Hepatocyte (in vitro differentiated cells): ENCODE results near the gene ZNF669. TPM values are rescaled to one million over a fixed set of nuclear protein-coding genes. Genes with fewer than 3 reads are reported as not detected.

ENCODE experiments used
- DNase-seq: peaks from one replicate; pipeline ENCODE4 v3.0.0-alpha.2; 2016; ENCODE audit warnings: low spot score
- H2AFZ ChIP-seq: fragments of 200-600 bp; sonication (generic); 2 replicates; pipeline ENCODE4 v1.6.0; 2016; ENCODE audit warnings: antibody characterized with exemption, mild to moderate bottlenecking
- H3K27ac ChIP-seq: fragments of 200-600 bp; sonication (generic); 2 replicates; pipeline ENCODE4 v1.5.1; 2016; ENCODE audit warnings: mild to moderate bottlenecking
- H3K27me3 ChIP-seq: fragments of 200-600 bp; sonication (generic); 2 replicates; pipeline ENCODE4 v1.6.1; 2016
- H3K36me3 ChIP-seq: fragments of 200-600 bp; sonication (generic); replicated peaks from 2 replicates; pipeline ENCODE4 v1.5.1; 2016; ENCODE audit warnings: low read depth; ENCODE audit not compliant: insufficient read depth
- H3K4me1 ChIP-seq: fragments of 200-600 bp; sonication (generic); 2 replicates; pipeline ENCODE4 v1.5.1; 2016; ENCODE audit warnings: mild to moderate bottlenecking, moderate library complexity; ENCODE audit not compliant: insufficient read depth
- H3K4me2 ChIP-seq: fragments of 200-600 bp; sonication (generic); 2 replicates; pipeline ENCODE4 v1.6.0; 2016
- H3K4me3 ChIP-seq: fragments of 200-600 bp; sonication (generic); 2 replicates; pipeline ENCODE4 v1.5.1; 2016; ENCODE audit warnings: mild to moderate bottlenecking
- H3K79me2 ChIP-seq: fragments of 200-600 bp; sonication (generic); 2 replicates; pipeline ENCODE4 v1.6.0; 2017; ENCODE audit warnings: mild to moderate bottlenecking
- H3K9me2 ChIP-seq: fragments of 200-600 bp; sonication (generic); replicated peaks from 2 replicates; pipeline ENCODE4 v1.6.0; 2017; ENCODE audit warnings: mild to moderate bottlenecking; ENCODE audit not compliant: insufficient read depth
- H3K9me3 ChIP-seq: fragments of 200-600 bp; sonication (generic); 2 replicates; pipeline ENCODE4 v1.5.1; 2016; ENCODE audit warnings: low read depth, mild to moderate bottlenecking
- H4K20me1 ChIP-seq: fragments of 200-600 bp; sonication (generic); 2 replicates; pipeline ENCODE4 v1.6.0; 2016; ENCODE audit warnings: mild to moderate bottlenecking; ENCODE audit not compliant: insufficient read depth, poor library complexity, severe bottlenecking
- CTCF ChIP-seq: fragments of 200-600 bp; sonication (generic); IDR thresholded peaks from 2 replicates; pipeline ENCODE4 v1.5.1; 2016; ENCODE audit warnings: antibody characterized with exemption, mild to moderate bottlenecking; ENCODE audit not compliant: poor library complexity
- EZH2 ChIP-seq: fragments of 200-600 bp; sonication (generic); IDR thresholded peaks from 2 replicates; pipeline ENCODE4 v1.6.1; 2016; ENCODE audit warnings: antibody characterized with exemption, mild to moderate bottlenecking, borderline replicate concordance
- EZH2phosphoT487 ChIP-seq: fragments of 200-600 bp; sonication (generic); IDR thresholded peaks from one replicate; pipeline ENCODE4 v1.6.1; 2018; ENCODE audit warnings: antibody characterized with exemption, mild to moderate bottlenecking, low read depth, moderate library complexity; ENCODE audit not compliant: unreplicated experiment, severe bottlenecking
- WGBS: methylation state at CpG from one replicate; pipeline ENCODE4 v1.1.6; 2016; ENCODE audit warnings: low lambda C conversion rate; ENCODE audit errors: missing lambda C conversion rate; 5-methylcytosine and 5-hydroxymethylcytosine counted together
- polyA plus RNA-seq: library from polyadenylated mRNA; unstranded; fragments of >200 nt; fragmentation: Nextera tagmentation; extraction: Ambion mirVana; gene quantifications from 2 replicates; pipeline ENCODE4 v1.2.1, GENCODE V29; 2016
- total RNA-seq: library from RNA; depleted of rRNA; stranded (reverse); fragments of >200 nt; gene quantifications from 2 replicates; pipeline ENCODE4 v1.2.3, GENCODE V29; 2014

ZNF669 gene
- total and polyA plus RNA-seq, 2 experiments from 2014 or later, result 6.9 to 11.9 TPM

- no peak overlapping the region for H3K4me3 ChIP-seq
- no peak overlapping the region for H3K4me2 ChIP-seq
- H3K36me3 ChIP-seq, result no peaks in the 10 kb centered on the region
- no peaks in the 10 kb centered on the region for H3K27me3 ChIP-seq
- no peaks in the 10 kb centered on the region for H3K9me2 ChIP-seq
- no peaks in the 10 kb centered on the region for H3K4me1 ChIP-seq
- no peaks in the 10 kb centered on the region for H3K79me2 ChIP-seq
- no peak overlapping the region for H2AFZ ChIP-seq
- WGBS, result 72% methylated on average over 17 of the region's 17 CpGs
- no peaks in the 10 kb centered on the region for H3K9me3 ChIP-seq
- no peak for TF ChIP-seq CTCF
- TF ChIP-seq EZH2, result no peak
- no peak for TF ChIP-seq EZH2phosphoT487
- H3K27ac ChIP-seq, result no peak overlapping the region
- H4K20me1 ChIP-seq, result no peaks in the 10 kb centered on the region
- no peak for DNase-seq
Measured at GRCh38 chr1:247089616-247090375, 14.4 kb downstream of the ZNF669 start.

GRCh38 chr1:247088967-247089366 is 15.2 kb downstream of the ZNF669 start:
- H3K4me2 ChIP-seq, result no peak overlapping the region
- no peak for DNase-seq
- 87% methylated on average over 4 of the region's 4 CpGs for WGBS

GRCh38 chr1:247087256-247087655 is 16.9 kb downstream of the ZNF669 start:
- Histone ChIP-seq H3K9me2 (no peaks in the 10 kb centered on the region), H3K36me3 (no peaks in the 10 kb centered on the region), H3K27me3 (no peaks in the 10 kb centered on the region), H3K4me3 (no peak overlapping the region), H3K27ac (no peak overlapping the region), H2AFZ (no peak overlapping the region), H3K4me1 (no peaks in the 10 kb centered on the region), H4K20me1 (no peaks in the 10 kb centered on the region), H3K79me2 (no peaks in the 10 kb centered on the region), H3K4me2 (no peak overlapping the region), H3K9me3 (no peaks in the 10 kb centered on the region)
- no peak for TF ChIP-seq EZH2phosphoT487
- TF ChIP-seq CTCF, result no peak
- no peak for TF ChIP-seq EZH2
- WGBS, result 50% methylated on average over 1 of the region's 1 CpG
- no peak for DNase-seq

More at GRCh38 chr1:247088967-247089366, 15.2 kb downstream of the ZNF669 start:
- Histone ChIP-seq H2AFZ (no peak overlapping the region), H3K9me3 (no peaks in the 10 kb centered on the region), H3K36me3 (no peaks in the 10 kb centered on the region), H3K9me2 (no peaks in the 10 kb centered on the region), H3K27me3 (no peaks in the 10 kb centered on the region), H3K79me2 (no peaks in the 10 kb centered on the region), H3K4me3 (no peak overlapping the region), H4K20me1 (no peaks in the 10 kb centered on the region), H3K27ac (no peak overlapping the region), H3K4me1 (no peaks in the 10 kb centered on the region)
- TF ChIP-seq EZH2phosphoT487, result no peak
- TF ChIP-seq EZH2, result no peak
- no peak for TF ChIP-seq CTCF
